Aorta (tissue), 5 donors: ENCODE measurements around the gene RAB3A. TPM values are rescaled to one million over a fixed set of nuclear protein-coding genes. Genes with fewer than 3 reads are reported as not detected.

Source experiments
- ATAC-seq: fragments of 200-7000 bp; cut with Tn5 transposase; one replicate; pipeline ENCODE4 v1.9.1; 2022; ENCODE audit warnings: moderate library complexity; ENCODE audit not compliant: low FRiP score
- DNase-seq, 2 donors: peaks; one replicate each; pipeline ENCODE4 v3.0.0-alpha.2; 2020
- H3K27ac ChIP-seq, 2 donors: one replicate each; pipeline ENCODE4 v1.5.1; 2013; ENCODE audit warnings: low read length in 2 of 2, mild to moderate bottlenecking in 2 of 2, moderate library complexity in 2 of 2, control low read depth in 1 of 2, inconsistent platforms in 1 of 2, low read depth in 1 of 2
- H3K27me3 ChIP-seq, 2 donors: one replicate each; pipeline ENCODE4 v1.6.1; 2013; ENCODE audit warnings: control low read depth in 1 of 2, low read length in 1 of 2, mild to moderate bottlenecking in 1 of 2, moderate library complexity in 1 of 2; ENCODE audit not compliant: insufficient read depth in 2 of 2, control insufficient read depth in 1 of 2
- H3K36me3 ChIP-seq, 2 donors: one replicate each; pipeline ENCODE4 v1.6.1; 2013; ENCODE audit warnings: control low read depth in 1 of 2, low read length in 1 of 2, mild to moderate bottlenecking in 1 of 2; ENCODE audit not compliant: insufficient read depth in 2 of 2, control insufficient read depth in 1 of 2
- H3K4me1 ChIP-seq, 2 donors: one replicate each; pipeline ENCODE4 v1.6.1; 2013; ENCODE audit warnings: low read length in 2 of 2, control low read depth in 1 of 2, mild to moderate bottlenecking in 1 of 2, moderate library complexity in 1 of 2; ENCODE audit not compliant: insufficient read depth in 2 of 2, control insufficient read depth in 1 of 2
- H3K4me3 ChIP-seq, 2 donors: one replicate each; pipeline ENCODE4 v1.5.1; 2013; ENCODE audit warnings: low read length in 2 of 2, control low read depth in 1 of 2, mild to moderate bottlenecking in 1 of 2
- H3K9me3 ChIP-seq: one replicate; pipeline ENCODE4 v1.6.1; 2013; ENCODE audit warnings: mild to moderate bottlenecking, low read length; ENCODE audit not compliant: control insufficient read depth
- WGBS, 2 donors: extraction: QIAGEN DNeasy Blood & Tissue Kit; methylation state at CpG; one replicate each; pipeline ENCODE4 v1.1.7; 2013; 5-methylcytosine and 5-hydroxymethylcytosine counted together
- intact Hi-C, 2 donors: fragments of 100-400 bp; cut with DNase I; formaldehyde crosslinking; loops; one replicate each; pipeline versions ENCODE4 v1.14.2 to v1.15.0; 2022
- polyA plus RNA-seq, 2 donors: library from polyadenylated mRNA; stranded (reverse); fragments of 200-250 nt; gene quantifications; one replicate each; pipeline ENCODE4 v1.2.3, GENCODE V29; 2013
- total RNA-seq, 2 donors: library from RNA; stranded (reverse); fragmentation: NEBNext Ultra II Directional; extraction: Animal tissue kit (Norgen Biotek cat#: 25700); gene quantifications; one replicate each; pipeline ENCODE4 v1.2.1, GENCODE V29; 2021
- donor health status: healthy with polysubstance abuse.
- donor health status: Bipolar disorder and iron deficiency.
- donor health status: DM: no; HTN: no; CAD: no.
- donor health status: DM: no; HTN: no; CAD: no.
- donor health status: DM: yes; HTN: yes; CAD: no.

Gene RAB3A
- total and polyA plus RNA-seq, 4 donors = 2.1 to 3.8 (median 3.0) TPM

DNA sequence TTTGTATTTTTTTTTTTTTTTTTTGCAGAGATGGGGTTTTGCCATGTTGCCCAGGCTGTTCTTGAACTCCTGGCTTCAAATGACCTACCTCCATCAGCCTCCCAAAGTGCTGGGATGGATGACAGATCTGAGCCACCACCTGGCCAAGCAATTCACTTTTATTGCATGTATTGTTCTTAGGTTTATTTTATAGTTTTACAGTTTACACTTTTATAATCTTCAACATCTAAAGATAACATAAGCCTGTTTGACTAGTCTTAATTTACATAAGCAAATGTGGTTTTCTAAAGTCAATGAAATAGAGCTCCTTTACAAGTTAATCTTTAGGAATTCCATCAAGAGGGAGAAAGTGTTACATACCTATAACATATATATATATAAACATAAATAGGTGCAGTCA is 20.3 kb downstream of the RAB3A start:
- Histone ChIP-seq H3K27ac (no peak overlapping the region), H3K4me1 (no peaks in the 10 kb centered on the region), H3K27me3 (no peaks in the 10 kb centered on the region), H3K9me3 (no peaks in the 10 kb centered on the region), H3K4me3 (no peak overlapping the region), H3K36me3 (no peaks in the 10 kb centered on the region)
- DNase-seq (no peak), ATAC-seq (no peak)
- intact Hi-C loops = no loop called here

GRCh38 chr19:18179957-18180356 is 23.9 kb downstream of the RAB3A start:
- Histone ChIP-seq H3K36me3 (no peaks in the 10 kb centered on the region), H3K4me1 (no peaks in the 10 kb centered on the region), H3K4me3 (no peak overlapping the region), H3K27me3 (no peaks in the 10 kb centered on the region), H3K9me3 (no peaks in the 10 kb centered on the region), H3K27ac (no peak overlapping the region)
- ATAC-seq (no peak), DNase-seq (no peak)
- WGBS, 2 donors = 87 to 91% methylated on average over 5 of the region's 5 CpGs
- intact Hi-C loops = no loop called here

DNA sequence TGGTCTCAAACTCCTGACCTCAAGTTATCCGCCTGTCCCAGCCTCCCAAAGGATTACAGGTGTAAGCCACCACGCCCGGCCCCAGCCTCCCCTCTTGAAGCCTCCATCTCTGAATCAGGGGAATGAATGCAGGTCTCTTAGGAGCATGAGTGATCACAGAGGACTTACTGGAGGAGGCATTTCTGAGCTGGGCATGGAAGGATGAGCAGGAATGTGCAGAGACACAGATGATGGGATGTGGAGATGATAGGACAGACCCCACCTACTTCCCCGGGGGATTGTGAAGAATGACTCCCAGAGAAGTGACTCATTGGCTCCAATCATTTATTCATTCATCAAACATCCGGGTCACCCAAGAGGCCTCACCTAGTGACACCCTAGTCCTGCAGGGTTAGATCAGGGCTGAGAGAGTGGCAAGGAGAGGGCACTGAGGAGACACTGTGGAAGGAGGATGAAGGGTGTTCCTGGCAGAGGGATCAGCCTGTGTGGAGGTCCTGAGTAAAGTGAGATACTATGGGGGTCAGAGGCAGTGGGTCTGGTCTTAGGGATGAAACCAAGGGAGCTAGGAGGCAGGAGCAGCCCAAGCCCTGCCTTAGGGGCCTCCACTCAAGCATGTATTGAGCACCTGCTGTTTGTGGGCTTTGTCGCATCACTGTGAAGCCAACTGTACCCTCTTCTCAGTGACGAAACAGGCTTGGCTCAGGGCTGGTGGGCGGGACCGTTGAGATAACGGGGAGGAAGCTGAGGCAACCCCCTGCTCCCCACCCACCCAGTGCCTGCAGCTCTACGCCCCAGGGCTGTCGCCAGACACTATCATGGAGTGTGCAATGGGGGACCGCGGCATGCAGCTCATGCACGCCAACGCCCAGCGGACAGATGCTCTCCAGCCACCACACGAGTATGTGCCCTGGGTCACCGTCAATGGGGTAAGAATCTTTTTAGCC is 27.2 kb downstream of the RAB3A start:
- Histone ChIP-seq H3K4me3 (no peak overlapping the region), H3K36me3 (no peaks in the 10 kb centered on the region), H3K27me3 (no peaks in the 10 kb centered on the region), H3K4me1 (no peaks in the 10 kb centered on the region), H3K27ac (no peak overlapping the region), H3K9me3 (no peaks in the 10 kb centered on the region)
- ATAC-seq = no peak
- intact Hi-C loops = no loop called here
- WGBS, 2 donors = 79 to 87% methylated on average over 19 of the region's 19 CpGs
- no peak for DNase-seq

GRCh38 chr19:18174983-18175382 is 28.9 kb downstream of the RAB3A start:
- Histone ChIP-seq H3K4me3 (no peak overlapping the region), H3K27ac (no peak overlapping the region), H3K9me3 (no peaks in the 10 kb centered on the region), H3K4me1 (no peaks in the 10 kb centered on the region), H3K27me3 (no peaks in the 10 kb centered on the region), H3K36me3 (no peaks in the 10 kb centered on the region)
- intact Hi-C loops = no loop called here
- 81 to 83% methylated on average over 11 of the region's 11 CpGs for WGBS, 2 donors
- ATAC-seq (no peak), DNase-seq (no peak)

- Histone ChIP-seq H3K27ac (no peak within 1 kb of the TSS), H3K36me3 (no peaks in the 10 kb centered on the region), H3K9me3 (no peaks in the 10 kb centered on the region), H3K4me1 (no peaks in the 10 kb centered on the region), H3K4me3 (peak within 1 kb of the TSS; percentile 24 to 43), H3K27me3 (no peaks in the 10 kb centered on the region)
- intact Hi-C loops = no loop called here
- 0 to 1% methylated on average over 38 to 47 of the region's 47 CpGs for WGBS, 2 donors
- DNase-seq (peak; percentile 90 to 91), ATAC-seq (peak; percentile 80)
Measured at GRCh38 chr19:18173572-18174288, 30.1 kb downstream of the RAB3A start, which contains the start of gene IFI30. TSS of gene IFI30 (plus strand) at chr19:18173813. CDS start at chr19:18173842, 29 bp downstream.

GRCh38 chr19:18173054-18173571 is 30.7 kb downstream of the RAB3A start:
- Histone ChIP-seq H3K27me3 (no peaks in the 10 kb centered on the region), H3K4me1 (no peaks in the 10 kb centered on the region), H3K36me3 (no peaks in the 10 kb centered on the region), H3K9me3 (no peaks in the 10 kb centered on the region), H3K27ac (no peak overlapping the region), H3K4me3 (no peak overlapping the region)
- WGBS, 2 donors = 42 to 43% methylated on average over 17 to 18 of the region's 18 CpGs
- DNase-seq (peak; percentile 87 to 93), ATAC-seq (peak; percentile 14)
- intact Hi-C loops = no loop called here

DNA sequence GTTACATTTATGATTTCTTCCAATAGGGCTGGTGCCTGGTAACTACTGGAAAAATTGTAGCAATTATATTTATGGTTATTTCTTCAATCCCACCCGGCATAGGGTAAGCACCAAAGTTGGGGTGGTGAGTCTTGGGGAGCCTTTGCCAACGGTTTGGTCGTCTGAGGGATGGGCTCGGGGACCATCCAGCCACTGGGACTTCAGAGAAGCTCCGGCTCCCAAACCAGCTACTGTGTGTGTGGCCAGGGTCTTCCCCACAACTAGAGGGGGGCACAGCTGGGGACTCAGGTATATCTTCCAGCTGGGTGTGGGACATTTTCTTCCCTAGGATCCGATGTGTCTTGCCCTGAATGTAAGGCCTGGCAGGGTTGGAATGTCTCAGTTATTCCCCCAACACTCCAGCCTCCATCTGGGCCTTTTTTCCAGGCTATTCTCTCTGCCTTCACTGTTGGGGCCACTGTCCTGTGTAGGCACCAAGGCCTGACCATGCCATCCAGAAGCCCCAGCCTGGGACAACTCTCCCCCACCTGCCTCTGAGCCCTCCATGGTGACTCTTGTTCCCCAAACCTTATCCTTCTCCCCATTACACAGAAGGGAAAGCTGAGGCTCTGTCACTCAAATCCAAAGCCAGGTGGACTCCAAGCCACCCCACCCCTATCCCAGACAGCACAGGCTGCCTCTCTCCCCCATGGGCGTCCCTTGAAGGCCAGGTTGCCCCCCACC is 31.4 kb downstream of the RAB3A start:
- WGBS, 2 donors = 84 to 91% methylated on average over 7 of the region's 7 CpGs
- Histone ChIP-seq H3K27me3 (no peaks in the 10 kb centered on the region), H3K4me3 (no peak overlapping the region), H3K9me3 (no peaks in the 10 kb centered on the region), H3K4me1 (no peaks in the 10 kb centered on the region), H3K27ac (no peak overlapping the region), H3K36me3 (no peaks in the 10 kb centered on the region)
- ATAC-seq = no peak
- intact Hi-C loops = no loop called here
- no peak for DNase-seq

GRCh38 chr19:18171605-18172327 is 32.1 kb downstream of the RAB3A start:
- ATAC-seq (no peak), DNase-seq (peak in 1 of 2 donors; percentile 62)
- intact Hi-C loops = no loop called here
- no peak overlapping the region for H3K27ac ChIP-seq
- no peaks in the 10 kb centered on the region for H3K36me3 ChIP-seq
- 85 to 86% methylated on average over 8 of the region's 8 CpGs for WGBS, 2 donors
- H3K4me1 ChIP-seq = no peaks in the 10 kb centered on the region
- H3K27me3 ChIP-seq = no peaks in the 10 kb centered on the region
- H3K4me3 ChIP-seq = no peak overlapping the region
- H3K9me3 ChIP-seq = no peaks in the 10 kb centered on the region
